Superior temporal gyrus (tissue), 1 donor: ENCODE data around the gene PRKD1.

Source experiments
- DNase-seq: peaks from one replicate; pipeline ENCODE4 v3.0.0-alpha.2; 2016; ENCODE audit errors: extremely low spot score

Gene PRKD1

GRCh38 chr14:29838752-29839151, 88.9 kb downstream of the PRKD1 start:
- no peak for DNase-seq

DNA sequence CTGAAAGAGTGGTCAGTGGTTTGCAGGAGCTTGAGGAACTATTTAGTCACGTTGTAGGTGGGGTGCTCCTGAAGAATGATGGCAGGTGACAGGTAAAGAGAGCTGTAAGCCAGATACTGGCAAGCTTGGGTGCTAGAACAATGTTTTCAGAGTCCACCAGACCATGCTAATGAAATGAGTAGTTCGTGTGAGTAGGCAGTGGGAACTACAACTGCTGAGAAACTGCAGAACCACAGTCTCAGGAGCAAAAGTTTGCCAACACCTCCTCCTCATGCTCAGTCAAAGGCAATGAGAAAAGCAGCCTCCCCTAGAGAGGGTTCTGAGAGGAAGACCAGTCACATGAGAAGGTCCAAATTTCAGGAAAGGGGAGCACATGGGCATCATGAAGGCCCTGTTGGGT, 91.3 kb downstream of the PRKD1 start:
- DNase-seq, result no peak

DNA sequence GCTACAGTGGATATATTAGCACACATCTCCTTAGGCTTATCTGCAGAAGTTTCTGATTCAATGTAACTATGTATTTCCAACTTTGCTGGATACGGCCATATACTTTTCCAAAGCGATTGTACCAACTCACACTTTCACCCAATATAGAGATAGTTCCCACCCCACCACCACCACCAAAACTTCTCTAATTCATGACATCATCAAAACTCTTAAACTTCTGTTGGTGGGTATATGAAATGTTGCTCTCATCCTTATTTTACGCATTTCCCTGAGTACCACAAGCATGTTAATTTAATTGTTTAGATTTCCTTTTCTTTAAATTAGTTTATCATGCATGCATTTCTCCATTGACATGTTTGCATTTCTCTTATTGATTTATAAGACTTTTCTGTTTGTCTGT, 95.6 kb downstream of the PRKD1 start:
- DNase-seq, result no peak

DNA sequence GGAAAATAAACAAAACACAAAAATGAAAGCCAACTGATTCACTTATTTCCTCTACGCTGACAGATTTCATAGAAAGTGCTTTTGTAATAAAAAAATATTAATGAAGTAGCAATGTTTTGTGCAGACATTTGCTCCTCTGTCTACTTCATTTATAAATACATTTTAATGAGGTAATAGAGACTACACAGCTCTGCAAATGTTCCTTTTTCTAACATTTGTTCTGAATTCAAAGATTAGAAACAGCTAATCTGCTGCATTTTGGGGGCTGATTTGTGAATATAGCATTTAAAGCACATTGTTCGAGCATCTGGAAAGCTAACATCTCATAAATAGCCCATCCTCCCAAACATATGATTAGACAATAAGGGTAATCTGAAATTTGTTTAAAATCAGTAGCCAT, 97.8 kb downstream of the PRKD1 start:
- DNase-seq, result no peak

- no peak for DNase-seq
Observed at GRCh38 chr14:29823816-29824215, 103.8 kb downstream of the PRKD1 start.

DNA sequence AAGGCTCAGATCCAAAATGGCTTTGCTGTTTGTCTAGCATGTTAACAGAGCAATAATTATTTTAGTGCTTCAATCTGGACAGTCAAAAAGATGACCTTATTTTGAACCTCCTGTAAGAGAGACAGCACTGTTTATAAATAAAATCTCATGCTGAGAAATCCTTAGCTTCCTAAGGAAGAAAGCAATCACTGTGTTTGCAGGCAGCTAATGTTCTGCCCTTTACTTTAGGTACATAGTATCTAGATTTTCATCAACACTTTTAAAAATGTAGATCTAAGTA, 105.3 kb downstream of the PRKD1 start:
- DNase-seq, result no peak

DNA sequence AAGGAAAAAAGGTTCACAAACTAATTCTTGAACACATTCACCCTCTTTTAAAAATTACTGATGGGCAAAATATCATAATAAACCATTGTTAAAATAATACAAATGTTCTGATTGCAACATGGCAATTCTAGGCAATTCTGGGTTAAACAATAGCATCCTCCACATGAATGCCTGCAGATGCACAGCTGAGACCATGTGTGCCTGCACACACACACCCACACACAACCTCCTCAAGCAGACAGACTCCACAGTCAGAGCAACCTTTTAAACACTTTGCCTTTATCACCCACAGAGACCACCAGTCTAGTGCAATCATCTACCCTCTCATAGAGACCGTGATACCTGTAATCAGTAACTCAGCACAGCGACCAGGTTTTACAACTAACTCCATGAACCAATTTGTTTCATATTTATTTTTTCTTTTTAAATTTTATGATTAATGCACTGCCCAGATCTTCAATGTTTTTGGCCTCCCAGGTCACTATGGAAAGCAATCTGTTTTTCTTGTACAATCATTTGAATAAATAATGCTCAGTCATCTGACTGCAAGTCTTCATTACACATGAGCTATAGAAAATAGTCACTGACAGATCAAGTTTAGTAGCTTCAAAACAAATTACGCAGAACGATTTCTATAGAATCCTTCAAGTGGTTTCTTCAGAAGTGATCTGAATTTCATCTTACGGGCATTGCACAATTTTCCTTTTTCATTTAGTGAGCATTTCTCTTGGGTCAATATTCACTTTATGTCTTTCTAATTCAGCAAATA, 105.8 kb downstream of the PRKD1 start:
- DNase-seq, result no peak

- no peak for DNase-seq
Observed at GRCh38 chr14:29821242-29821641, 106.4 kb downstream of the PRKD1 start.

- DNase-seq, result no peak
Observed at GRCh38 chr14:29820785-29821184, 106.9 kb downstream of the PRKD1 start.

- DNase-seq, result no peak
Observed at GRCh38 chr14:29817767-29818405, 109.8 kb downstream of the PRKD1 start.

GRCh38 chr14:29815016-29815674, 112.5 kb downstream of the PRKD1 start:
- DNase-seq, result no peak

DNA sequence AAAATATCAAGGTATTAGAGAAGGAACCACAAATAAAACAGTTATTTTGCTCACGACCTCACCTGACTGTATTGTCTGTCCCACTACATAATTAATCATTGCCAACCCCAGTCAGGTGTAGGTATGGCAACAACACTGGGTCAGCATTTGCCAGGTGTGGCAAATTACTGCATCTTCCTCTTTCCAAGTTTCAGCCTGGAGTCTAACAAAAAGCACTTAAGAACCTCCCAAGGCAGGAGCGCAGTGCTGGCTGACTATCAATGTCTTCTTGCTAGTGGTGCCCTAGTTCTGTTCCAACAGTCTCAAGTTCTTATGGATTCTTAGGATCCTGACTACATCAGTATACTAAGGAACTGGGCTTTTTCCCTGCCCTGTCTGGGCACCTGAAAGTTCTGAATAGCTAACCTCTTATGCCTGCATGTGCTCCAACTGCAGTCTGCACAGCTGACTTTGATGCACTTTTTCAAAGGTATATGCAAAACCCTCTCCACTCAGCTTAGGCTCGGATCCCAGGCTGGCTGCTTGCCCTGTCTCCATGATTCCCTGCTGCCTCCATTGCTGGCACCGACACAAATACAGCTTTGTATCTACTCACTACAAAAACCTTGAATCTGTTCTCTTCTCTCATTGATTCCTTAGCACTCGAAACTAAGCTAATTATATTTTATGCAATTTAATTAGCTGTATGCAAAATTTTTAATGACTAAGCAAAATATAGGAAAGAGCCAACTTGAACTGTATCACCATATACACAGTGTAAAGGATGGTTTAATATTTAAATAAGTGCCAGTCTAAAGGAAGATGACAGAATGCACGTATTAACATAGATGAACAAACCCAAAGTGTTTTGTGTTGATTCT, 113.3 kb downstream of the PRKD1 start:
- peak; percentile 87 for DNase-seq

DNA sequence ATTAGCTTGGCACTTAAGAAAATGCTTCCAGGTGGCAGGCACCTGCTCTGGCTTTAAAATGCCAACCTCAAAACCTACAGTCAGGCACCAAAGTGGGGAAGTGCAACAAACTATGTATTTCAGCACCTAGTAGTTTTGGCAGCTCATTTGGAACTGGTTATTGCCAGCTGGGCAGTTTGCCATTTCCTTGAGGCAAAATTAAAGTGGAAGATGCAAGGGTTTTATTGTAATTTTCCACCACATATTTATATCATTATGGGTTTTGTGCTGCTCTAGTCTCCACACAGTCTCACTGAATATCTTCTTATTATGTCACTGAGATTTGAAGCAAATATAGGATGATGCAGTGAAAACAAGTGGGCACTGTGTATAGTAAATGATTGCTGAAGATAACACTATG, 117.0 kb downstream of the PRKD1 start:
- no peak for DNase-seq

DNA sequence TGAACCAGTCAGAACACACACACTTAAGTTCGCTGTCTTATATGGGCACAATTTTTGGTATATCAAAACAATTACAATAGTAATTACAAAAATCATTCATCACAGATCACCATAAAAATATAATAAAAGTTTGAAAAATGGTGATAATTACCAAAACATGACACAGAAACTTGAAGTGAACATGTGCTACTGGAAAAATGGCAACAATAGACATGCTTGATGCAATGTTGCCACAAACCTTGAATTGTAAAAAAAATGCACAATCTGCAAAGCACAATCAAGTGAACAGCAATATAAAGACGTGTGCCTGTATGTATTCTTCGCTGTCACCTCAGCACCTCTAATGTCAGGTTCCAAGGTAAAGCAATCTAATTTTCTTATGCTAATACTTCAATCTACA, 117.6 kb downstream of the PRKD1 start:
- no peak for DNase-seq

GRCh38 chr14:29806124-29806517, 121.5 kb downstream of the PRKD1 start:
- DNase-seq, result no peak

GRCh38 chr14:29805415-29806123, 122.1 kb downstream of the PRKD1 start:
- no peak for DNase-seq

DNA sequence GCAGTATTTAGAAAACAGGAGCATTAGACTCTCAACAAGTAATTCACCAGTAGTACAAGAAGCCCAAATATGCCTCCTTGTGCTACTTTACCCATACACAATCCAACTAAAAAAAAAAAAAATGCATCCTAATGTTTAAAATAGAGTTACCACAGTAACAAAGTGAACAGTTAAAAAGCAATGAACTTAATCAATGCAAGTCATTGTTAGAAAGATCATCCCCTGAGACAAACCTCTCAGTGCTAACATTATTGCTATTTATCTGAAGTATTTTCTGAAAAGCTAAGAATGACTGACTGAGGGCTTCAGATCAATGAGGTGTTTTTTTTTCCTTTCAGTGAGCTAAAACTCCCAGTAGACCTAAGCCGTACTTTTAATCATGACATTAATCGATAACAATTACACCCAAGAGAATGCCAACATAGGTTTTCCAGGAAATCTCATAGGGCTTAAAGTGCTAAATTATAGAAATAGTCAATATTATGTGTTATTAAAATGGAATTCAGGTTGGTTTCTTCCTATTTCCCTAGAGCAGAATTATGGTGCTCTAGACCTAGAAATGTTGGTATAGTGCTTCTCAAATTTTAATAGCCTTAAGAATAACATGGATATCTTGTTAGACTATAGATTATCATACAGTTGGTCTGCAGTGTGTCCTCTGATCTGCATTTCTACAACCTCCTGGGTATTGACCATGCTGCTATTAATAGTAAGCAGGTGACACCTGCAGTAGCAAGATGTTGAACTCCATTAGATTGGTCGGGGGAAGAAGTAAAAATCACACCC, 123.0 kb downstream of the PRKD1 start:
- no peak for DNase-seq

DNA sequence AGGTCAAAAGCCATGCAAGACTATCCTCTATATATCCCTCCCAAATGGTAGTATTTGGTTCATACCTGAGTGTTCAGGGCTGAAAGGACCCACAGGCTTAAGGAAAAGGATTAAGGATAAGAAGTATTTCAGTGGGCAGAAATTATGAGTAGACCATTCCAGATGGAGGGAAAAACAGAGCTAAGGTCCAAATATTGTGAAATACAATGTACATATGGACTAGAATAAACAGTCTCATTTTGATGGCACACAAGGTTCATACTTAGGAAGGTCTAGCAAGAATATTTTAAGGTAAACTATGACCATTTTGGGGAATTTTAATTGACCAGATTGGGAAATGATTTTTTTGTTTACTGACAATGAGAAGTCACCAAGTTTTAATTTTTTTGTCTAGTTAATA, 124.6 kb downstream of the PRKD1 start:
- no peak for DNase-seq

DNA sequence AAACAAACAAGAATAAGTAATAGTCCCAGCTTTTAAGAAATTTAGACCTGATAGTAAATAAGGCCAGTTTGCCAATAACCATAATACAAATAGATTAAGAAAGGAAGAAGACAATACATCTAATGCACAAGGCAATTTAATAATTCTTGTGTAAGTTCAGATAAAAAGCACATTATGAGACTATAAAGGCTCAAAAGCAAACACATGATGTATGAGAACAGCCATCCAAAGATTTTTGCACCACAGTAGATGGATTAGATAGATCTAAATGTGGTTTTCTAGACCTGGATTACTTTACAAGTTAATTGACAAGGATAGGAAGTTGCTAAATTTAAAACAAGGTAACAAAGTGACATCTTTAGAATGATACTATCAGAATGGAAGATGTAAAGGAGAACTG, 125.4 kb downstream of the PRKD1 start:
- DNase-seq, result no peak

DNA sequence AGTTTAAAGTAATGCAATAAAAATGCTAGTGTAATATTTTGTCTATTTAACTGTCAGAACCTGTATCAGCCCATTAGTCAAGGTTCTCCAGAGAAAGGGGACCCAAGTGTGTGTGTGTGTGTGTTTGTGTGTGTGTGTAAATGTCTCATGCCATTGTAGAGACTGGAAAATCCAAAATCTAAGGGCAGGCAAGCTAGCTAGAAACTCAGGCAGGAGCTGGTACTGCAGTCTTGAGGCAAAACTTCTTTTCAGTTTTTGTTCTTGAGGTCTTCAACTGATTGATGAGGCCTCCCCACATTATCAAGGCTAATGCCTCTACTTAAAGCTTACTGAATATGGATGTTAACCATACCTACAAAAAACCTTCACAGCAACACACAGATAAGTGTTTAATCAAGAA, 126.7 kb downstream of the PRKD1 start:
- DNase-seq, result no peak
